Mononuclear cell (primary cell): ENCODE measurements around the gene MIDN. TPM values are rescaled to one million over a fixed set of nuclear protein-coding genes. Genes with fewer than 3 reads are reported as not detected.

Experiments used
- H3K27me3 ChIP-seq: 2 replicates; pipeline ENCODE4 v1.6.0; 2011; ENCODE audit warnings: low read length, control low read depth; ENCODE audit not compliant: insufficient read depth
- H3K4me1 ChIP-seq: 2 replicates; pipeline ENCODE4 v1.5.1; 2011; ENCODE audit warnings: mild to moderate bottlenecking, low read length, control low read depth; ENCODE audit not compliant: insufficient read depth
- H3K4me3 ChIP-seq: 2 replicates; pipeline ENCODE4 v1.5.1; 2011; ENCODE audit warnings: mild to moderate bottlenecking, low read length, moderate library complexity
- H3K9me3 ChIP-seq: 2 replicates; pipeline ENCODE4 v1.5.1; 2011; ENCODE audit warnings: low read depth, mild to moderate bottlenecking, control low read depth, low read length
- total RNA-seq: library from RNA; depleted of rRNA; stranded (reverse); fragments of >200 nt; gene quantifications from one replicate; pipeline ENCODE4 v1.2.3, GENCODE V29; 2012

MIDN gene
- total RNA-seq, 1 donor, result 67.0 TPM

- Histone ChIP-seq H3K27me3 (no peaks in the 10 kb centered on the region), H3K4me3 (no peak overlapping the region), H3K4me1 (peaks cover 94% of the 10 kb centered on the region), H3K9me3 (no peaks in the 10 kb centered on the region)
These were observed 14.8 kb downstream of the MIDN start for GRCh38 chr19:1263188-1263587.

GRCh38 chr19:1264801-1265614 lies 16.6 kb downstream of the MIDN start:
- H3K4me1 ChIP-seq, result peaks cover 87% of the 10 kb centered on the region
- no peak overlapping the region for H3K4me3 ChIP-seq
- no peaks in the 10 kb centered on the region for H3K9me3 ChIP-seq
- no peaks in the 10 kb centered on the region for H3K27me3 ChIP-seq

- peaks cover 87% of the 10 kb centered on the region for H3K4me1 ChIP-seq
- no peaks in the 10 kb centered on the region for H3K27me3 ChIP-seq
- H3K4me3 ChIP-seq, result no peak overlapping the region
- no peaks in the 10 kb centered on the region for H3K9me3 ChIP-seq
These were observed 17.3 kb downstream of the MIDN start for GRCh38 chr19:1265615-1266128.

GRCh38 chr19:1266129-1266915 lies 17.9 kb downstream of the MIDN start:
- no peaks in the 10 kb centered on the region for H3K27me3 ChIP-seq
- H3K4me3 ChIP-seq, result peak overlapping the region; percentile 41
- no peaks in the 10 kb centered on the region for H3K9me3 ChIP-seq
- peaks cover 92% of the 10 kb centered on the region for H3K4me1 ChIP-seq

DNA sequence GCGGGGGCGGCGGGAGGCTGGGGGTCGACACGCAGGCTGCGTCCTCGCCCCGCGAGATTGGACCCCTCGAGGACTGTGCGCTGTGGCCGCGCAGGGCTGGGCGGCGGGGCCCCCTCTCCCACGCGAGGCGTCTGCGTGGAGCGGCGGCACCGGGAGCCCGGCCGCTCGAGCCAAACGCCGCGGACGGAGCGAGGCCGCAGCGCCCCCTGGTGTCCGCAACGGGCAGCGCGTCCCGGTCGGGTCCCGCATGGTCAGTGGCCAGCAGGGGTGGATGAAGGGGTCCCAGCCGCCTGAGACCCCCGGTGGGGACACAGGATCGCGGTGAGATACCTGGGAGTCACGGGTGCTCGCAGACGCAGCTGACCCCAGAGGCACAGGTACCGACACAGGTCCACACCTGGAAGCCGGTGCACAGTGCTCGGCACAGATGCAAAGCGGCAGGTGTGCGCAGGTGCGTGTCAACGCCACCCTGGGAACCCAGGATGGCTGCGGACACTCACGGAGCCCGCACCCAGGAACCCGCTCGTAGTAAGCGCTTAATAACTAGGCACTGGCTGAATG lies 18.6 kb downstream of the MIDN start:
- no peaks in the 10 kb centered on the region for H3K27me3 ChIP-seq
- no peaks in the 10 kb centered on the region for H3K9me3 ChIP-seq
- peaks cover 92% of the 10 kb centered on the region for H3K4me1 ChIP-seq
- peak overlapping the region; percentile 41 for H3K4me3 ChIP-seq

DNA sequence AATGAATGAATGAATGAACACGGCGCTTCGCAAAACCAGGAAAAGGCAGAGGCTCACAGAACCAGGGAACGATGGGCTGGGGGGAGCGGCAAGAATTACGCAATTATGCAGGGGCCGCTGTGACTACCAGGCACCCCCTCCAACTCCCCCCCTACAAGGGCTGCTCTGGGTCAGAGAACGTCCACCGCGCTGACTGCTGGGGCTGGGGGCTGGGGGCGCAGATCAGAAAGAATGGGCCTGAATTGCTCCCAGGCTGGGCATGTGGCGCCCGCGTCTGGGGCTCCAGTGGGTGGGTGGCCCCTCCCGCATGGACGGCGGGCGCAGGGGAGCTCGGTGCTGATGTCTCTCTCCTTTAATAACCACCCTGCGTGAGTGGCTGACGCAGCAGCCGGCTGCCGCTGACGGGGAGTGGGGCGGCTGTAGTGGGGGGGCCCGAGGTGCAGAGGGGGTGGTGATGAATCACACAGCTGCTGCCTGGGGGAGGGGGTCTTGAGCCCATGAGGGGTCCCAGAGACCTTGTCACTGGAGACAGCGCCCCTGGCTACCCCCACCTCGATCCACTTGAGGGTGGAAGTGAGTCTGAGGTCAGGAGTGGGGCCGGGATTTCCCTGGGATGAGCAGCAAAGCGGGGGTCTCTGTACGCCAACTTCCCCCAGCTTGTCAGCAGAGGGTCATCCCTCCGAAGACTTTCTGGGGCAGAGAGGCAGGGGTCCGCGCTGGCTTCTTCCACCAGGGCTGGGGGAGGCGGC lies 19.3 kb downstream of the MIDN start:
- peaks cover 92% of the 10 kb centered on the region for H3K4me1 ChIP-seq
- H3K4me3 ChIP-seq, result no peak overlapping the region
- no peaks in the 10 kb centered on the region for H3K9me3 ChIP-seq

GRCh38 chr19:1268226-1269064 lies 20.1 kb downstream of the MIDN start:
- H3K27me3 ChIP-seq, result no peaks in the 10 kb centered on the region
- H3K9me3 ChIP-seq, result no peaks in the 10 kb centered on the region
- H3K4me1 ChIP-seq, result peaks cover 92% of the 10 kb centered on the region
- no peak overlapping the region for H3K4me3 ChIP-seq

More for the DNA sequence above, 19.3 kb downstream of the MIDN start:
- no peaks in the 10 kb centered on the region for H3K27me3 ChIP-seq

- Histone ChIP-seq H3K4me3 (peak within 1 kb of the TSS; percentile 68), H3K9me3 (no peaks in the 10 kb centered on the region), H3K4me1 (peaks cover 92% of the 10 kb centered on the region), H3K27me3 (no peaks in the 10 kb centered on the region)
These were observed 20.7 kb downstream of the MIDN start, which contains the start of gene CIRBP for GRCh38 chr19:1269065-1269477. Gene CIRBP, plus strand, starts transcription at chr19:1269332. Its CDS starts 1,602 bp downstream, at chr19:1270934.

DNA sequence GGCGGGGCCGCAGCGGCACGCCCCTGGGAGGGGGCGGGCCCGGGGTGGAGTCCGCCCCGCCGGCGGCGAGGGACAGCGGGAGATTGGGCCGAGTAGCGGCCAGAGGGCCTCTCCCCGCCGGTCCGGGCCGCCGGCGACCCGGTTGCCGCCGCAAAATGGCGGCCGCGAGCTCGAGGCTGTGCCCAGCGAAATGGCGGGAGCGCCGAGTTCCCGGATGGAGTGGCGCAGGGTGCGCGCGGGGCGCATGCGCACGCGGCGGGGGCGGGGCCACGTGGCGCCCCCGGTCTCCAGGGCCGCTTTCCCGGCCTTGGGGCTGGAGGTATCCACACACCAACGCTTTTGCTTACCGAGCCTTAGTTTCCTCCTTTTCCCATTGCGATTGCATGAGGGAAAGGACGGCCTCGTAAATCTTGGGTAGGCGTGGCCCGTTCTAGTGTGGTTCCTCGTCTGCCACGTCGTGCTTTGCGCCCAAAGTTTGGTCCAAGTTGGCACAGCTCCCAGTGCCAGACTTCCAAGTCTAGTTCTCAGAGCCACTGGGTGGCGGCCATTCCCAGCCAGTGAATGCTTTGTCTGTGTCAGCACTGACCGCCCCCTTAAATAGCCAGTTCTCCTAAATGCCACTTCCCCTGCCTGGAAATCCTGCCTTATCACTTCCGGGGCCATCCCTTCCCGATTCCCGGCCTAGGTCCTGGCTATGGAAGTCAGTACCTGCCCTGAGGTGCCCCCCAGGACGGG lies 21.3 kb downstream of the MIDN start:
- H3K4me3 ChIP-seq, result peak overlapping the region; percentile 68

GRCh38 chr19:1270213-1270853 lies 21.9 kb downstream of the MIDN start:
- no peaks in the 10 kb centered on the region for H3K27me3 ChIP-seq
- H3K9me3 ChIP-seq, result no peaks in the 10 kb centered on the region
- peak overlapping the region; percentile 68 for H3K4me3 ChIP-seq
- peaks cover 91% of the 10 kb centered on the region for H3K4me1 ChIP-seq

More for the DNA sequence above, 21.3 kb downstream of the MIDN start:
- H3K27me3 ChIP-seq, result no peaks in the 10 kb centered on the region
- no peaks in the 10 kb centered on the region for H3K9me3 ChIP-seq
- peaks cover 92% of the 10 kb centered on the region for H3K4me1 ChIP-seq

DNA sequence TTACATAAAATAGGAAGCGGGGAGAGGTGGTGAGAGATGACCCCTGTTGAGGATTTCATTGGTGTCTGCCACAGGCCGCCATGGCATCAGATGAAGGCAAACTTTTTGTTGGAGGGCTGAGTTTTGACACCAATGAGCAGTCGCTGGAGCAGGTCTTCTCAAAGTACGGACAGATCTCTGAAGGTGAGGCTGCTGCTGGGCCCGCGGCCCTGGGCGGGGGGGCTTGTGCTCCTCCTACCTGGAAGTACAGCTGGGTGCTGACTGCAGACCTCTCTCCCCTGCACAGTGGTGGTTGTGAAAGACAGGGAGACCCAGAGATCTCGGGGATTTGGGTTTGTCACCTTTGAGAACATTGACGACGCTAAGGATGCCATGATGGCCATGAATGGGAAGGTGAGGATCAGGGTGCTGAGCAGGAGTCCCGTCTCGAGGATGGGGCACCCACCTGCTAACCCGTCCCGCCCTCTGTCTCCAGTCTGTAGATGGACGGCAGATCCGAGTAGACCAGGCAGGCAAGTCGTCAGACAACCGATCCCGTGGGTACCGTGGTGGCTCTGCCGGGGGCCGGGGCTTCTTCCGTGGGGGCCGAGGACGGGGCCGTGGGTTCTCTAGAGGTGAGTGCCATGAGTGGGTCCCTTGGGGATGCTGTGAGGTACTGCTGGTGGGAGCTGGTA lies 22.6 kb downstream of the MIDN start:
- Histone ChIP-seq H3K4me1 (peaks cover 87% of the 10 kb centered on the region), H3K4me3 (no peak overlapping the region), H3K27me3 (no peaks in the 10 kb centered on the region), H3K9me3 (no peaks in the 10 kb centered on the region)

DNA sequence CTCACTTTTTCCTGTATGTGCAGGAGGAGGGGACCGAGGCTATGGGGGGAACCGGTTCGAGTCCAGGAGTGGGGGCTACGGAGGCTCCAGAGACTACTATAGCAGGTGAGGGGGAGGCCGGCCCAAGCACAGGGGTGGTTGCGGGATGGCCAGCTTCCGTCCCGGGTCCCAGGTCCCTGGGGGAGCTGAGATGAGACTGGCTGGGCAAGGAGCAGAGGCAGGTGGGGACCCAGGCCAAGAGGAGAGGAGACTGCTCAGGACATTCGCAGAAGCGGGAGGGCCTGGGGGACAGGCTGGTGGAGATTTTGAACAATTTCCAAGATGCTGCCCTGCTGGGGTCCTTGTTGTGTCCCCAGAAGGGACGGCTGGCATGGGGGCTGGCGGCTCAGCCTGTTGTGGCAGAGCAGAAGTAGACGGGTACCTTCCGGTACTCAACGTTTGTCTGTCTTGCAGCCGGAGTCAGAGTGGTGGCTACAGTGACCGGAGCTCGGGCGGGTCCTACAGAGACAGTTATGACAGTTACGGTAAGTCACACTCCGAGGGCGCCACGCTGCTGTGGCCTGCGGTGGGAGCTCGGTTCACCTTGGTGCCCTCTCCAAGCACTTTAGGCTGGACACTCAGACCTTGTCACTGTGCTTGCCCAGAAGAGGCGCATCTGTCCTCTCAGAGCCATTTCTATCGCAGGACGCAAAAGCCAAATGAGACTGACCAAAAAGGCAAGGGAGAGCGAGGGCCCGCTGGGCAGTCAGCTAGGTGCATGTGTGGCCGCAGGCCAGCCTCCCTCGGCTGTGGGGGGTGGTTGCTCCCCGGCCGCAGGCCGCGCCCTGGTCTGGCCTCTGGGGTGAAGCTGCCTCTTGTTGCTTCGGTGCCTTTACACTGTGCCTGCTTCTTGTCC lies 23.4 kb downstream of the MIDN start:
- Histone ChIP-seq H3K9me3 (no peaks in the 10 kb centered on the region), H3K4me1 (peaks cover 87% of the 10 kb centered on the region), H3K27me3 (no peaks in the 10 kb centered on the region), H3K4me3 (no peak overlapping the region)
